Stimulated activated CD8-positive, alpha-beta memory T cell treated with anti-CD3 and anti-CD28 coated beads, Interleukin-12 subunit alpha, Interleukin-12 subunit beta, amount 100 ng/mL, for 24 hours (primary cell): ENCODE measurements around the gene INF2.
"Not testable (repeated sequence)": the region's sequence is repeated elsewhere in the genome, so short reads cannot be mapped to it uniquely, and the experiment has no call there.

Source experiments
- DNase-seq: peaks from one replicate; pipeline ENCODE4 v3.0.0-alpha.2; 2020; ENCODE audit errors: extremely low read depth

INF2 gene

GRCh38 chr14:104657101-104657524 is 32.3 kb upstream of the INF2 start:
- no peak for DNase-seq

GRCh38 chr14:104657563-104658324 is 31.7 kb upstream of the INF2 start:
- no peak for DNase-seq

- DNase-seq, result no peak
These were observed 31.1 kb upstream of the INF2 start for GRCh38 chr14:104658325-104658712.

GRCh38 chr14:104659146-104659545 is 30.3 kb upstream of the INF2 start:
- DNase-seq, result no peak

DNA sequence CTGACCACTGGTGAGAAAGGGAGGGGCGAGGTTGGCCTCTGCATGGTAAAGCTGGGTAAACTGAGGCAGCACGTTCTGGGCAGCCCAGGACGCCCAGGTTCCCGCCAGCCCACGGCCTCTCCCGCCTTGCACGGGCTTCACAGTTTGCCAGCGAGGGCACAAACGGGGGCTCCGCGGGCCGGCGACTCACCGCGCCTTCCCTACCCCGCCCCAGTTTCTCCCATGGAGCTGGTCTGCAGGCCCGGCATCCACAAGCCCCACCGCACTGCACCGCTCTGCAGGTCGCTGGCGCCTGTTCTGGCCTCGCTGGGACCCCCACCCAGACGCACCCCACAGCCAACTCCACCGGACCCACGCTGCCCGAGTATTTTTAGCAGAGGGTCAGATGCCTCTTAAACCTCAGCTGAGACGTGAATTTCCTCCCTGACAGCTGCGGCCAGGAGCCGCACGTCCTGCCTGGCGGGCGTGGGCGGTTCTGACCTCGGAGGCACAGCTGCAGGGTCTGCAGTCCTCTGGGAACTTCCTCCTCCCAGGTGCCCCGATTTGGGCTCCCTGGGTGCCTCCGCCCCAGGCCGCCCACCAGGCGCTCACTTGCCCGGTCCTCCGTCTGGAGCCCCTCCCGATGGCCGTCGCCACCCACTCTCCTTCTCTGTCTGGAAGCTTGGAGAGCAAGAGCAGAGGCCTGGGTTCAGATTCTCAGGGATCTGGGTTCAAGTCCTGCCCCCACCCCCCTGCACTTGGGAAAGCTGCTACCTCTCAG is 29.5 kb upstream of the INF2 start:
- no peak for DNase-seq

- DNase-seq, result no peak
These were observed 28.8 kb upstream of the INF2 start for GRCh38 chr14:104660597-104660996.

GRCh38 chr14:104661086-104661485 is 28.3 kb upstream of the INF2 start:
- DNase-seq, result no peak

DNA sequence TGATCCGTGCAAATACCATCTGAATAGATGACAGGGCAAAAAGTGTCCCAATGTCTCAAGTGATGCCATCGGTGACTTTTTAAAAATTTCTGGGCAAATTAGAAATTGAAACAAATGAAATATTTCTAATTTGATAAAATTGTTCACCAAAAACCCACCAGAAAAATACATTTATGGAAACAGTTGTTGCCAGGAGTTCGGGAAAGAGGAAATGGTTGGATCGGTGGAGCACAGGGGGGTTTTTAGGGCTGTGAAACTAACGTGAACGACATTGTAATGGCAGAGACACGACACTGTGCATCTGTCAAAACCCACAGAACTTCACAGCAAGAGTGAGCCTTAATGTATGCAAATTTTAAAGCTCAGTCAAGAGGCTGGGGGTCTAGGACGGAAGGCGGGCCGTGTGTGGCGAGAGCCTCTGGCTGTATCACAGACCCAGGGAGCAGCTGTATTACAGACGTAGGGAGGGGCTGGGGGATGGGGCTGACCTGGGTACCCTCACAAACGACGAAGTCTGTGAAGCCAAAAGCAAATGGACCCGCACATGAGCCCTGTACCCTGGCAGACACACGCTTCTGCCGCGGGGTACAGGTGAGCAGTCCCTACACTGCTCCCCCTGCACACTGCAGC is 27.8 kb upstream of the INF2 start:
- not testable (repeated sequence) for DNase-seq

- DNase-seq, result not testable (repeated sequence)
These were observed 26.9 kb upstream of the INF2 start for GRCh38 chr14:104662472-104662871.

GRCh38 chr14:104664107-104664506 is 25.3 kb upstream of the INF2 start:
- no peak for DNase-seq

GRCh38 chr14:104664588-104664987 is 24.8 kb upstream of the INF2 start:
- no peak for DNase-seq

DNA sequence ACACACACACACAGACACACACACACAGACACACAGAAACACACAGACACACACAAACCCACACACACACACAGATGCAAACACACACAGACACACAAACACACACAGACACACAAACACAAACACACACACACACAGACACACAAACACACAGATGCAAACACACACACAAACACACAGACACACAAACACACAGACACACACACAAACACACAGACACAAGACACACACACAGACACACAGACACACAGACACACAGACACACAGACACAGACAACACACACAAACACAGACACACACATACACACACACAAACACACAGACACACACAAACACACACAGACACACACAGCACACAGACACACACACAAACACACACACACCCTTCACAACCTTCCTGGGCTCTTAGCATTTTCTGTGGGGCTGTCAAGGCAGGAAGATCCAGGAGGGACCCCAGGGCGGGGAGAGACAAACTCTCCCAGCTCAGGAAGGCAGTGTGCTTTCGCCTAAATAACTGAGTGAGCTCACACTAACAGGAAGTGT is 24.2 kb upstream of the INF2 start:
- no peak for DNase-seq

- no peak for DNase-seq
These were observed 23.5 kb upstream of the INF2 start for GRCh38 chr14:104665657-104666522.

DNA sequence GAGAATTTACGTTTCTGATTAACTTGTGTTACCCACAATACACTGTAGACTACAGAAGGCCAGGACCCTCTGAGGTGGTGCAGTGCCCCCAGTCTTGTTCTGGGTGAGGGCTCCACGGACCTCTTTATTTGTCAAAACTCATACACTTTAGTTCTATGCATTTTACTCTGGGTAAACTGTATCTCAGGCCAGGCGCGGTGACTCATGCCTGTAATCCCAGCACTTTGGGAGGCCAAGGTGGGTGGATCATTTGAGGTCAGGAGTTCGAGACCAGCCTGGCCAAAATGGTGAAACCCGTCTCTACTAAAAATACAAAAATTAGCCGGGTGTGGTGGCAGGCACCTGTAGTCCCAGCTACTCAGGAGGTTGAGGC is 22.9 kb upstream of the INF2 start:
- not testable (repeated sequence) for DNase-seq

GRCh38 chr14:104666981-104667380 is 22.4 kb upstream of the INF2 start:
- DNase-seq, result no peak

- no peak for DNase-seq
These were observed 19.7 kb upstream of the INF2 start for GRCh38 chr14:104669697-104670096.

- DNase-seq, result not testable (repeated sequence)
These were observed 18.0 kb upstream of the INF2 start for GRCh38 chr14:104671330-104671977.

- DNase-seq, result not testable (repeated sequence)
These were observed 17.3 kb upstream of the INF2 start for GRCh38 chr14:104672119-104672518.

GRCh38 chr14:104673481-104673880 is 15.9 kb upstream of the INF2 start:
- no peak for DNase-seq

- DNase-seq, result no peak
These were observed 14.0 kb upstream of the INF2 start for GRCh38 chr14:104675447-104675846.

- no peak for DNase-seq
These were observed 13.2 kb upstream of the INF2 start for GRCh38 chr14:104676130-104676693.
